HUES64 (cell line): ENCODE data around the gene CCDC30.
"Not testable (repeated sequence)": the region's sequence is repeated elsewhere in the genome, so short reads cannot be mapped to it uniquely, and the experiment has no call there.

Experiments
- H3K27ac ChIP-seq: 2 replicates; pipeline ENCODE4 v1.7.0; 2013; ENCODE audit warnings: low read depth, low read length, inconsistent platforms
- H3K27me3 ChIP-seq: 2 replicates; pipeline ENCODE4 v1.6.1; 2013; ENCODE audit warnings: mild to moderate bottlenecking, low read length; ENCODE audit not compliant: insufficient read depth
- H3K36me3 ChIP-seq: 2 replicates; pipeline ENCODE4 v1.6.1; 2013; ENCODE audit warnings: mild to moderate bottlenecking, low read length; ENCODE audit not compliant: insufficient read depth
- H3K4me1 ChIP-seq: 2 replicates; pipeline ENCODE4 v1.6.1; 2013; ENCODE audit warnings: mild to moderate bottlenecking, low read length, moderate library complexity; ENCODE audit not compliant: insufficient read depth
- H3K4me3 ChIP-seq: 2 replicates; pipeline ENCODE4 v1.5.1; 2013; ENCODE audit warnings: mild to moderate bottlenecking, low read length, moderate library complexity
- H3K9ac ChIP-seq: 2 replicates; pipeline ENCODE4 v1.6.1; 2013; ENCODE audit warnings: mild to moderate bottlenecking, low read depth, low read length
- H3K9me3 ChIP-seq: 2 replicates; pipeline ENCODE4 v1.6.1; 2013; ENCODE audit warnings: low read depth, low read length; ENCODE audit not compliant: insufficient read depth
- WGBS: fragments of 150-250, 120-280 bp; methylation state at CpG from one replicate; pipeline ENCODE4 v1.1.7; 2013; ENCODE audit warnings: missing lambda C conversion rate; 5-methylcytosine and 5-hydroxymethylcytosine counted together

Gene CCDC30

DNA sequence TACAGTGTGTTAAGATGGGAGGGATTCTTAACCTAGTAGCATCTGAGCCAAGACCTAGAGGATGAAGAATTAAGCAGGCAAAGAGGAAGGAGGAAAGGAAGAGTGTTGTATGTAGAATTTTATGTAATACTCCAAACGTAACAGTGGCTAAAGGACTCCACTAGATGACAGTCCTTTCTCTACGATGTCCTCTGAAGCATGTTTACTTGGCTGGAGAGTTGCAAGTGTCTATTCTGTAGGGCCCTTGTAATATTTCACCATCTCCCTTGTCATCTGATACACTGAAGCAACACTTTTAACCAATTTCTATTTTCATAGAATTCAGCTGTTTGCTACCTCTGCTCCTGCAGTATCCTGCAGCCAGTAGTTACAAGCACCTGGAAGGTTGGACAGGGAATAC, 217.0 kb downstream of the CCDC30 start:
- H3K27me3 ChIP-seq: no peaks in the 10 kb centered on the region
- H3K4me3 ChIP-seq: no peak overlapping the region; the same call in 1 of the 2 replicates
- no peak overlapping the region for H3K9ac ChIP-seq
- H3K36me3 ChIP-seq: peaks cover 32% of the 10 kb centered on the region
- H3K4me1 ChIP-seq: peaks cover 12% of the 10 kb centered on the region
- no peak overlapping the region for H3K27ac ChIP-seq
- WGBS: 91% methylated on average over 2 of the region's 2 CpGs
- H3K9me3 ChIP-seq: no peaks in the 10 kb centered on the region

DNA sequence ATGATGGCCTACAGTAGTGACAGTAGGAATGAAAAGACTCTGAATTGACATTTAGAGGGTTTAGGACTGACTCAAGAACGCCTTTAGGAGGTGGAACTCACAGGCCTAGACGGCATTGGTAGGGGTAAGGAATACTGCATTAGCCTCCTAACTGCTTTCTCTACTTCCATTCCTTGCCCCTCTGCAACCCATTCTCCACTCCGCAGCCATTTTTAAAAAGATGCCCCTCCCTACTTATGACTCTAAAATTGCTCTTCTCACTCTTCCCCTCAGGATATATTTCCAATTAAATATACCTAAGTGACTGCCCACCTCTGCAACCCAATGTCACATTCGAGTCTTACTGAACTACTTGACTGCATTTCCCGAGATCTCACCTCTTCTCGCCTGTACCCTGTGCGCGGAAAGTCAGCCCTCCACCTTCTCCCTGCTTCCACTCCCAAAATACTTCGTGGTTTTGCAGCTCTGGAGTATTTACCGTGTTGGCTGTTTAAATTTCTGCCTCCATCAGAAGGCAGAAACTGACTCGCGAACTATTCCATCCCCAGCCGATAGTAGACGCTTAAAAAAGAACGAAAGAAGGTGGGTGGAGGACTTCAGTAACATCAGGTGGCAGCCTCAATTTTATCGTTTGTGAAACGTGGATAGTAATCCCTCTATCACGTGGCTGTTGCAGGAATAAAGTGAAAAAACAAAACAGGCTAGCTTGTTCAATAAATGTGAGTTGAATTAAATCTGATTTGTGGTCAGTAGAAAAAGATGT, 218.0 kb downstream of the CCDC30 start:
- H3K27me3 ChIP-seq: no peaks in the 10 kb centered on the region
- H3K9me3 ChIP-seq: no peaks in the 10 kb centered on the region
- peak overlapping the region; percentile 92 for H3K4me3 ChIP-seq
- WGBS: 7% methylated on average over 18 of the region's 18 CpGs
- peaks cover 22% of the 10 kb centered on the region for H3K4me1 ChIP-seq
- peak overlapping the region; percentile 96 for H3K9ac ChIP-seq
- peaks cover 32% of the 10 kb centered on the region for H3K36me3 ChIP-seq
- peak overlapping the region; percentile 87 for H3K27ac ChIP-seq

- Histone ChIP-seq H3K4me3 (peak within 1 kb of the TSS; percentile 92), H3K9ac (peak within 1 kb of the TSS; percentile 96), H3K27ac (peak within 1 kb of the TSS; percentile 87), H3K27me3 (no peaks in the 10 kb centered on the region), H3K36me3 (peaks cover 35% of the 10 kb centered on the region), H3K9me3 (no peaks in the 10 kb centered on the region), H3K4me1 (peaks cover 25% of the 10 kb centered on the region)
- WGBS: under 1% methylated on average over 54 of the region's 54 CpGs
These were observed 218.8 kb downstream of the CCDC30 start, which contains the start of gene YBX1 for GRCh38 chr1:42681741-42682483. YBX1 (plus strand) TSS chr1:42682418; CDS start chr1:42682566, 148 bp downstream.

DNA sequence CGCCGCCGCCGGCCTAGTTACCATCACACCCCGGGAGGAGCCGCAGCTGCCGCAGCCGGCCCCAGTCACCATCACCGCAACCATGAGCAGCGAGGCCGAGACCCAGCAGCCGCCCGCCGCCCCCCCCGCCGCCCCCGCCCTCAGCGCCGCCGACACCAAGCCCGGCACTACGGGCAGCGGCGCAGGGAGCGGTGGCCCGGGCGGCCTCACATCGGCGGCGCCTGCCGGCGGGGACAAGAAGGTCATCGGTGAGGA, 219.3 kb downstream of the CCDC30 start:
- not testable (repeated sequence) for H3K27me3 ChIP-seq, H3K9me3 ChIP-seq
- under 1% methylated on average over 33 of the region's 33 CpGs for WGBS
- H3K27ac ChIP-seq: peak overlapping the region; percentile 62; the same call in 1 of the 2 replicates
- peaks cover 37% of the 10 kb centered on the region for H3K36me3 ChIP-seq
- peaks cover 25% of the 10 kb centered on the region for H3K4me1 ChIP-seq
- H3K4me3 ChIP-seq: peak overlapping the region; percentile 92
- peak overlapping the region; percentile 95 for H3K9ac ChIP-seq

- H3K9ac ChIP-seq: peak overlapping the region; percentile 95
- H3K4me1 ChIP-seq: peaks cover 27% of the 10 kb centered on the region
- under 1% methylated on average over 102 of the region's 103 CpGs for WGBS
- no peaks in the 10 kb centered on the region for H3K27me3 ChIP-seq
- peak overlapping the region; percentile 66 for H3K27ac ChIP-seq
- peaks cover 42% of the 10 kb centered on the region for H3K36me3 ChIP-seq
- peak overlapping the region; percentile 92 for H3K4me3 ChIP-seq
- H3K9me3 ChIP-seq: no peaks in the 10 kb centered on the region
These were observed 219.8 kb downstream of the CCDC30 start for GRCh38 chr1:42682739-42683531.

- H3K27ac ChIP-seq: no peak overlapping the region
- H3K36me3 ChIP-seq: peaks cover 52% of the 10 kb centered on the region
- 19% methylated on average over 5 of the region's 5 CpGs for WGBS
- peaks cover 39% of the 10 kb centered on the region for H3K4me1 ChIP-seq
- H3K9ac ChIP-seq: peak overlapping the region; percentile 95
- peak overlapping the region; percentile 92 for H3K4me3 ChIP-seq
- H3K9me3 ChIP-seq: no peaks in the 10 kb centered on the region
- no peaks in the 10 kb centered on the region for H3K27me3 ChIP-seq
These were observed 221.1 kb downstream of the CCDC30 start for GRCh38 chr1:42684139-42684538.

DNA sequence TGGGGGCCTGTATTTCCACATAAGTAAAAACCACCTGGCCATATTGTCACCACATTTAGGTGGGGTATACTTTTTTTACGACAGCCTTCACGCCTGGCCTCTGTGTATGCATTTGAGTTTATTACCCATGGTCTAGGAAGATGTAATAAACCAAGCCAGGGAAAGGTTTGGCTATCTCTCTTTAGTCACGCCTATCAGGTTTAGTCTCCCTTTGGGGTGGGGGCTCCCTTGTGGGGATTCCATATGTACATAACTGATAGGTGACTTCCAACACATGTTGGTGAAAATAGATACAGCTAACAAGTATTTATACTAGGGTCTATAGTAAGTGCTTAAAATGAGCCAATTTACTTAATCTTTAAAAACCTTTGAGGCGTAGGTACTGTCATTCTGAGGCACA, 223.3 kb downstream of the CCDC30 start:
- 88% methylated on average over 4 of the region's 4 CpGs for WGBS
- no peak overlapping the region for H3K9ac ChIP-seq
- peaks cover 62% of the 10 kb centered on the region for H3K36me3 ChIP-seq
- H3K4me1 ChIP-seq: peaks cover 53% of the 10 kb centered on the region
- no peak overlapping the region for H3K27ac ChIP-seq
- H3K9me3 ChIP-seq: no peaks in the 10 kb centered on the region
- no peaks in the 10 kb centered on the region for H3K27me3 ChIP-seq
- peak overlapping the region; percentile 92; the same call in 1 of the 2 replicates for H3K4me3 ChIP-seq

DNA sequence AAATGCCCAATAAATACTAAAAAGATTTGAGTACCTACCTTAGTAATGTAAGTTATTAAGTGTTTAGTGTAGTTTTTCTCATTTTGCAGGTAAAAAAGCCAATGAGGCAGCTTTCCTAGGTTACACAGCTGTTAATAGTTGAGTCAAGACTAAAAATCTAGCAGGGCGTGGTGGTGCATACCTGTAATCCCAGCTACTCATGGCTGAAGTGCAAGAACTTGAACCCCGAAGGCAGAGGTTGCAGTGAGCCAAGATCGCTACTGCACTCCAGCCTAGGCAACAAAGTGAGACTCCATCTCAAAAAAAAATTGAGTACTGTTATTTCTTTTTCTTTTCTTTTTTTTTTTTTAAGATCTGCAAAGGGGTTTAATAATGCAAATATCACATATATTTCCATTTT, 226.8 kb downstream of the CCDC30 start:
- Histone ChIP-seq H3K9me3 (no peaks in the 10 kb centered on the region), H3K4me1 (peaks cover 56% of the 10 kb centered on the region), H3K27me3 (no peaks in the 10 kb centered on the region), H3K9ac (no peak overlapping the region), H3K36me3 (peaks cover 77% of the 10 kb centered on the region), H3K4me3 (no peak overlapping the region), H3K27ac (no peak overlapping the region)
- 95% methylated on average over 3 of the region's 3 CpGs for WGBS

- Histone ChIP-seq H3K36me3 (peaks cover 77% of the 10 kb centered on the region), H3K27me3 (no peaks in the 10 kb centered on the region), H3K9ac (no peak overlapping the region), H3K9me3 (no peaks in the 10 kb centered on the region), H3K27ac (no peak overlapping the region), H3K4me3 (no peak overlapping the region), H3K4me1 (peaks cover 49% of the 10 kb centered on the region)
- WGBS: 100% methylated on average over 1 of the region's 1 CpG
These were observed 227.5 kb downstream of the CCDC30 start for GRCh38 chr1:42690477-42691156.

- WGBS: 100% methylated on average over 4 of the region's 4 CpGs
- peaks cover 44% of the 10 kb centered on the region for H3K4me1 ChIP-seq
- peaks cover 77% of the 10 kb centered on the region for H3K36me3 ChIP-seq
These were observed 228.0 kb downstream of the CCDC30 start for GRCh38 chr1:42691157-42691498.

More at GRCh38 chr1:42691157-42691498, 228.0 kb downstream of the CCDC30 start:
- Histone ChIP-seq H3K27ac (no peak overlapping the region), H3K9me3 (no peaks in the 10 kb centered on the region), H3K27me3 (no peaks in the 10 kb centered on the region), H3K4me3 (no peak overlapping the region), H3K9ac (no peak overlapping the region)
